Activated CD4-positive, alpha-beta T cell treated with anti-CD3 and anti-CD28 coated beads, Interleukin-2, amount 10 ng/mL, durations not matched to agents 7 days and 5 days (primary cell): ENCODE results near the gene ARMH2. TPM values are rescaled to one million over a fixed set of nuclear protein-coding genes. Genes with fewer than 3 reads are reported as not detected.
"Not testable (repeated sequence)": the region's sequence is repeated elsewhere in the genome, so short reads cannot be mapped to it uniquely, and the experiment has no call there.

Source experiments
- CTCF ChIA-PET: fragments of 350-600 bp; sonication (Branson Sonifier 250); formaldehyde crosslinking; loops from one replicate; lab custom pipeline; 2021; ENCODE audit warnings: antibody characterized with exemption; lab: Charles Lee
- POLR2A ChIA-PET: fragments of 350-600 bp; sonication (Branson Sonifier 250); formaldehyde crosslinking; loops from one replicate; lab custom pipeline; 2021; ENCODE audit warnings: antibody characterized with exemption; lab: Charles Lee
- DNase-seq: peaks from one replicate; pipeline ENCODE4 v3.0.0-alpha.2; 2020
- H3K27ac Mint-ChIP-seq: one replicate; pipeline ENCODE4 v1.8.0; 2021; ENCODE audit warnings: mild to moderate bottlenecking, moderate library complexity, mixed read lengths
- H3K27me3 Mint-ChIP-seq: one replicate; pipeline ENCODE4 v1.8.0; 2021; ENCODE audit warnings: mixed read lengths
- H3K36me3 Mint-ChIP-seq: one replicate; pipeline ENCODE4 v1.8.0; 2021; ENCODE audit warnings: low read depth, mixed read lengths
- H3K4me1 Mint-ChIP-seq: one replicate; pipeline ENCODE4 v1.8.0; 2021; ENCODE audit warnings: mixed read lengths
- H3K4me3 Mint-ChIP-seq: one replicate; pipeline ENCODE4 v1.8.0; 2021; ENCODE audit warnings: mild to moderate bottlenecking, moderate library complexity, mixed read lengths
- H3K9me3 Mint-ChIP-seq: one replicate; pipeline ENCODE4 v1.8.0; 2021; ENCODE audit warnings: mixed read lengths
- total RNA-seq, 2 experiments: library from RNA; stranded (reverse); gene quantifications; one replicate each; pipeline ENCODE4 v1.2.3, GENCODE V29; 2021

Gene ARMH2
- total RNA-seq, 2 experiments from 2014 or later = 1.8 to 2.3 TPM

GRCh38 chr6:24757611-24758010 lies 41.1 kb downstream of the ARMH2 start:
- POLR2A ChIA-PET = no interaction called here
- Mint-ChIP-seq H3K36me3 (peaks cover 2% of the 10 kb centered on the region), H3K4me1 (peaks cover 8% of the 10 kb centered on the region), H3K27me3 (no peaks in the 10 kb centered on the region), H3K9me3 (peaks cover 13% of the 10 kb centered on the region), H3K27ac (no peak overlapping the region), H3K4me3 (no peak overlapping the region)
- CTCF ChIA-PET = interaction anchor here (0.8 to 1.0 kb wide), 2 partner anchors 12 to 177 kb away, joined by 3 read pairs; no protein-coding TSS in a partner anchor
- no peak for DNase-seq

GRCh38 chr6:24755279-24755678 lies 43.4 kb downstream of the ARMH2 start:
- Mint-ChIP-seq H3K9me3 (peaks cover 13% of the 10 kb centered on the region), H3K27ac (no peak overlapping the region), H3K27me3 (no peaks in the 10 kb centered on the region), H3K4me1 (peaks cover 2% of the 10 kb centered on the region), H3K36me3 (peaks cover 2% of the 10 kb centered on the region), H3K4me3 (no peak overlapping the region)
- POLR2A ChIA-PET = no interaction called here
- CTCF ChIA-PET = interaction anchor here (1.5 to 2.3 kb wide), 2 partner anchors 10 kb away, joined by 5 to 6 read pairs; no protein-coding TSS in a partner anchor
- DNase-seq = no peak

GRCh38 chr6:24754378-24754777 lies 44.3 kb downstream of the ARMH2 start:
- H3K36me3 Mint-ChIP-seq, H3K27me3 Mint-ChIP-seq, H3K4me3 Mint-ChIP-seq, H3K27ac Mint-ChIP-seq, DNase-seq, H3K4me1 Mint-ChIP-seq, POLR2A ChIA-PET: not testable (repeated sequence)
- H3K9me3 Mint-ChIP-seq = peaks cover 13% of the 10 kb centered on the region
- CTCF ChIA-PET = interaction anchor here (1.0 to 2.3 kb wide), 2 partner anchors 9 to 191 kb away, joined by 3 to 5 read pairs; no protein-coding TSS in a partner anchor

- ChIA-PET CTCF (interaction anchor here (1.0 to 2.3 kb wide), 3 partner anchors 8 to 190 kb away, joined by 3 to 5 read pairs (median 3); no protein-coding TSS in a partner anchor), POLR2A (no interaction called here)
Observed at GRCh38 chr6:24753545-24753944, 45.2 kb downstream of the ARMH2 start.

GRCh38 chr6:24752917-24753492 lies 45.7 kb downstream of the ARMH2 start:
- DNase-seq = no peak
- Mint-ChIP-seq H3K27me3 (no peaks in the 10 kb centered on the region), H3K4me1 (peaks cover 2% of the 10 kb centered on the region), H3K27ac (no peak overlapping the region), H3K36me3 (peaks cover 2% of the 10 kb centered on the region), H3K9me3 (peaks cover 13% of the 10 kb centered on the region), H3K4me3 (no peak overlapping the region)
- POLR2A ChIA-PET = no interaction called here
- CTCF ChIA-PET = interaction anchor here (0.8 to 2.3 kb wide), 4 partner anchors 8 to 189 kb away, joined by 3 to 5 read pairs (median 4); no protein-coding TSS in a partner anchor

More at GRCh38 chr6:24753545-24753944, 45.2 kb downstream of the ARMH2 start:
- peaks cover 2% of the 10 kb centered on the region for H3K4me1 Mint-ChIP-seq
- H3K27me3 Mint-ChIP-seq = no peaks in the 10 kb centered on the region
- no peak for DNase-seq
- peaks cover 2% of the 10 kb centered on the region for H3K36me3 Mint-ChIP-seq
- no peak overlapping the region for H3K27ac Mint-ChIP-seq
- no peak overlapping the region for H3K4me3 Mint-ChIP-seq
- peaks cover 13% of the 10 kb centered on the region for H3K9me3 Mint-ChIP-seq

GRCh38 chr6:24752503-24752902 lies 46.2 kb downstream of the ARMH2 start:
- H3K4me1 Mint-ChIP-seq = no peaks in the 10 kb centered on the region
- H3K36me3 Mint-ChIP-seq = peaks cover 2% of the 10 kb centered on the region
- H3K9me3 Mint-ChIP-seq = peaks cover 13% of the 10 kb centered on the region
- ChIA-PET CTCF (interaction anchor here (0.8 kb wide), 1 partner anchor 10 kb away, joined by 4 read pairs; no protein-coding TSS in a partner anchor), POLR2A (no interaction called here)
- H3K27me3 Mint-ChIP-seq = no peaks in the 10 kb centered on the region
- no peak overlapping the region for H3K4me3 Mint-ChIP-seq
- no peak for DNase-seq
- no peak overlapping the region for H3K27ac Mint-ChIP-seq

GRCh38 chr6:24750878-24751277 lies 47.8 kb downstream of the ARMH2 start:
- DNase-seq, H3K36me3 Mint-ChIP-seq, H3K27me3 Mint-ChIP-seq, H3K4me1 Mint-ChIP-seq, H3K4me3 Mint-ChIP-seq, H3K27ac Mint-ChIP-seq, CTCF ChIA-PET, POLR2A ChIA-PET: not testable (repeated sequence)
- H3K9me3 Mint-ChIP-seq = peaks cover 11% of the 10 kb centered on the region

GRCh38 chr6:24749297-24749696 lies 49.4 kb downstream of the ARMH2 start:
- peaks cover 6% of the 10 kb centered on the region for H3K9me3 Mint-ChIP-seq
- H3K36me3 Mint-ChIP-seq = peaks cover 1% of the 10 kb centered on the region
- no peaks in the 10 kb centered on the region for H3K27me3 Mint-ChIP-seq
- H3K4me3 Mint-ChIP-seq = no peak overlapping the region
- ChIA-PET CTCF (no interaction called here), POLR2A (no interaction called here)
- no peak overlapping the region for H3K27ac Mint-ChIP-seq
- H3K4me1 Mint-ChIP-seq = no peaks in the 10 kb centered on the region
- DNase-seq = no peak

Other genes with a start within 250 kb of the ARMH2 start
- under 1 TPM; 0.10 to 0.15 TPM for gene KIAA0319, start 152.7 kb downstream of the ARMH2 start, total RNA-seq
- 10 to 100 TPM; 43.0 to 47.1 TPM for gene TDP2, start 132.0 kb downstream of the ARMH2 start, total RNA-seq
- gene ACOT13, start 131.8 kb downstream of the ARMH2 start, total RNA-seq = 10 to 100 TPM; 16.0 to 18.3 TPM
- 100 to 1,000 TPM; 138 to 153 TPM for gene C6orf62, start 79.8 kb downstream of the ARMH2 start, total RNA-seq
- gene GMNN, start 24.0 kb downstream of the ARMH2 start, total RNA-seq = 10 to 100 TPM; 63.2 to 70.3 TPM
- 100 to 1,000 TPM; 287 to 303 TPM for gene RIPOR2, start 137.0 kb upstream of the ARMH2 start, total RNA-seq